A549 (cell line): ENCODE measurements around the gene PRRX2. TPM values are rescaled to one million over a fixed set of nuclear protein-coding genes. Genes with fewer than 3 reads are reported as not detected.

ENCODE experiments used
- ATAC-seq, 2 experiments: fragments of 200-7000 bp in 1 of 2; fragments of >200 bp in 1 of 2; cut with Nextera tagmentation in 1 of 2; cut with Tn5 transposase in 1 of 2; 3 replicates each; pipeline versions ENCODE4 v1.8.0 to v1.9.1; 2018 to 2020; ENCODE audit warnings: mild to moderate bottlenecking in 1 of 2, moderate library complexity in 1 of 2
- CTCF ChIA-PET: fragments of 300-600 bp; sonication (Branson Sonifier 250); formaldehyde crosslinking; extraction: SDS; loops from one replicate; lab custom pipeline; 2021; ENCODE audit warnings: antibody characterized with exemption, inconsistent platforms; lab: Yijun Ruan, JAX
- POLR2A ChIA-PET: fragments of 350-600 bp; formaldehyde crosslinking; extraction: SDS; loops from one replicate; lab custom pipeline; 2021; ENCODE audit warnings: antibody characterized with exemption, inconsistent platforms; lab: Yijun Ruan, JAX
- DNase-seq, 2 experiments: peaks; one replicate each; pipeline versions ENCODE4 v3.0.0 to v3.0.0-alpha.2; 2011 to 2016; ENCODE audit warnings: low read depth in 1 of 2, low spot score in 1 of 2
- FAIRE-seq: peaks from 2 replicates; lab custom pipeline; 2011; peaks lifted over from hg19 to GRCh38; lab: Jason Lieb, UNC
- H3K27ac ChIP-seq, 2 experiments: fragments of >200 bp; sonication (Bioruptor Twin); formaldehyde crosslinking; 3 replicates each; pipeline ENCODE4 v1.5.1; 2016 to 2017
- H3K4me1 ChIP-seq: fragments of >200 bp; sonication (Bioruptor Twin); formaldehyde crosslinking; 3 replicates; pipeline ENCODE4 v1.6.1; 2016
- H3K4me2 ChIP-seq: fragments of >200 bp; sonication (Bioruptor Twin); formaldehyde crosslinking; 3 replicates; pipeline ENCODE4 v1.6.1; 2016
- H3K4me3 ChIP-seq: fragments of >200 bp; sonication (Bioruptor Twin); formaldehyde crosslinking; 3 replicates; pipeline ENCODE4 v1.5.1; 2016
- H3K9me3 ChIP-seq: fragments of >200 bp; sonication (Bioruptor Twin); formaldehyde crosslinking; 3 replicates; pipeline ENCODE4 v1.6.1; 2016
- E2F6 ChIP-seq: IDR thresholded peaks from 2 replicates; pipeline ENCODE4 v1.6.1; 2012; ENCODE audit warnings: low read depth, borderline replicate concordance
- EHF ChIP-seq: fragments of 250-450 bp; sonication (Bioruptor Pico); IDR thresholded peaks from 2 replicates; pipeline ENCODE4 v1.5.0; 2020; ENCODE audit warnings: mild to moderate bottlenecking
- EHMT2 ChIP-seq: fragments of 200-600 bp; sonication (generic); IDR thresholded peaks from 2 replicates; pipeline ENCODE4 v1.6.1; 2016; ENCODE audit warnings: antibody characterized with exemption, low read depth, mild to moderate bottlenecking, moderate library complexity
- EP300 ChIP-seq, 2 experiments: fragments of >200 bp; sonication (Bioruptor Twin); formaldehyde crosslinking; IDR thresholded peaks; 2 replicates in 1 of 2; 3 replicates in 1 of 2; pipeline ENCODE4 v1.6.1; 2016 to 2017
- FOSB ChIP-seq: fragments of 250-450 bp; sonication (Bioruptor Pico); IDR thresholded peaks from 2 replicates; pipeline ENCODE4 v1.5.0; 2020; ENCODE audit warnings: mild to moderate bottlenecking, moderate library complexity
- FOSL2 ChIP-seq, 2 experiments: fragments of 450-650 bp in 1 of 2; fragments of >200 bp in 1 of 2; sonication (Bioruptor Twin) in 1 of 2; formaldehyde crosslinking; IDR thresholded peaks; 2 replicates each; pipeline versions ENCODE4 v1.5.0 to v1.6.1; 2016 to 2020; ENCODE audit warnings: mild to moderate bottlenecking in 1 of 2, moderate library complexity in 1 of 2
- HDAC2 ChIP-seq: fragments of 200-600 bp; sonication (generic); IDR thresholded peaks from 2 replicates; pipeline ENCODE4 v1.6.1; 2016
- HEYL ChIP-seq: fragments of 250-450 bp; sonication (Bioruptor Pico); IDR thresholded peaks from 2 replicates; pipeline ENCODE4 v1.8.0; 2021; ENCODE audit warnings: mild to moderate bottlenecking, moderate library complexity
- HOXB5 ChIP-seq: fragments of 250-450 bp; sonication (Bioruptor Pico); IDR thresholded peaks from 2 replicates; pipeline ENCODE4 v1.5.0; 2020; ENCODE audit warnings: mild to moderate bottlenecking, moderate library complexity
- JUN ChIP-seq, 2 experiments: fragments of >200 bp; sonication (Bioruptor Twin); formaldehyde crosslinking; IDR thresholded peaks; 2 replicates in 1 of 2; 3 replicates in 1 of 2; pipeline ENCODE4 v1.6.1; 2016 to 2017
- KDM1A ChIP-seq: fragments of 200-600 bp; sonication (generic); IDR thresholded peaks from 2 replicates; pipeline ENCODE4 v1.6.1; 2016; ENCODE audit warnings: low read depth, mild to moderate bottlenecking
- MYC ChIP-seq: IDR thresholded peaks from 2 replicates; pipeline ENCODE4 v1.6.1; 2012; ENCODE audit warnings: mild to moderate bottlenecking, inconsistent platforms, low read length, improper control_type of control experiment, borderline replicate concordance
- POLR2A ChIP-seq: IDR thresholded peaks from 2 replicates; pipeline ENCODE4 v1.6.1; 2012; ENCODE audit warnings: mild to moderate bottlenecking, low read length
- RAD21 ChIP-seq, 2 experiments: fragments of >200 bp in 1 of 2; sonication (Bioruptor Twin) in 1 of 2; formaldehyde crosslinking in 1 of 2; IDR thresholded peaks in 1 of 2; conservative IDR thresholded peaks in 1 of 2; 2 replicates in 1 of 2; 3 replicates in 1 of 2; pipeline ENCODE4 v1.6.1; 2012 to 2018; ENCODE audit warnings: inconsistent platforms in 1 of 2
- RNF2 ChIP-seq: fragments of 200-600 bp; sonication (generic); IDR thresholded peaks from 2 replicates; pipeline ENCODE4 v1.6.1; 2016; ENCODE audit warnings: low read depth, mild to moderate bottlenecking, antibody characterized with exemption, moderate library complexity, borderline replicate concordance
- SMC3 ChIP-seq: fragments of >200 bp; sonication (Bioruptor Twin); formaldehyde crosslinking; IDR thresholded peaks from 3 replicates; pipeline ENCODE4 v1.6.1; 2018; ENCODE audit warnings: inconsistent platforms
- USF2 ChIP-seq: fragments of 450-650 bp; IDR thresholded peaks from 2 replicates; pipeline ENCODE4 v1.6.1; 2014; ENCODE audit warnings: antibody characterized with exemption
- ZC3H11A ChIP-seq: fragments of 450-650 bp; IDR thresholded peaks from 2 replicates; pipeline ENCODE4 v1.6.1; 2014; ENCODE audit warnings: antibody characterized with exemption, mild to moderate bottlenecking
- ZNF302 ChIP-seq: fragments of 250-450 bp; sonication (Bioruptor Pico); IDR thresholded peaks from 2 replicates; pipeline ENCODE4 v1.9.0; 2021; ENCODE audit warnings: inconsistent platforms, mild to moderate bottlenecking, moderate library complexity
- WGBS: methylation state at CpG from one replicate; pipeline ENCODE4 v1.1.6; 2017; ENCODE audit errors: missing lambda C conversion rate; 5-methylcytosine and 5-hydroxymethylcytosine counted together
- polyA plus RNA-seq, 4 experiments: library from polyadenylated mRNA; depleted of rRNA in 3 of 4; stranded (reverse); fragments of >200 nt; fragmentation: RNase III in 1 of 4; extraction: RNeasy Plus Mini Kit Qiagen cat#74134 plus additional on column Dnase treatment in 1 of 4; gene quantifications; 2 replicates in 3 of 4; 3 replicates in 1 of 4; pipeline ENCODE4 v1.2.3, GENCODE V29; 2011 to 2017

Gene PRRX2
- polyA plus RNA-seq, 2 of the 4 experiments (the other 2 are of a cell fraction) = 0.90 to 2.7 TPM

- WGBS = 77% methylated on average over 24 of the region's 26 CpGs
- ATAC-seq (no peak), DNase-seq (no peak), FAIRE-seq (no peak)
- ChIA-PET POLR2A (no interaction called here), CTCF (interaction anchor here (0.7 to 7.8 kb wide), 13 partner anchors 9 to 73 kb away, joined by 3 to 61 read pairs (median 4); partner anchors contain the start of gene ASB6)
- H3K9me3 ChIP-seq = no peaks in the 10 kb centered on the region
- H3K4me3 ChIP-seq = no peak overlapping the region
- no peak overlapping the region for H3K27ac ChIP-seq
- H3K4me2 ChIP-seq = no peak overlapping the region
- H3K4me1 ChIP-seq = no peaks in the 10 kb centered on the region
- TF ChIP-seq POLR2A (no peak), JUN (IDR thresholded peaks at IDR 0.05) (no peak)
These were observed 47.4 kb downstream of the PRRX2 start for GRCh38 chr9:129712634-129713401.

GRCh38 chr9:129713402-129713679, 47.9 kb downstream of the PRRX2 start:
- DNase-seq = no peak
- TF ChIP-seq JUN (IDR thresholded peaks at IDR 0.05) = no peak
- TF ChIP-seq EHF = no peak
- TF ChIP-seq SMC3 = no peak
- no peak for TF ChIP-seq HOXB5
- no peak for TF ChIP-seq EHMT2
- TF ChIP-seq, all 56 proteins: peak for 0
- Histone ChIP-seq H3K4me3 (no peak overlapping the region), H3K4me2 (no peak overlapping the region), H3K27ac (no peak overlapping the region), H3K4me1 (no peaks in the 10 kb centered on the region), H3K9me3 (no peaks in the 10 kb centered on the region)
- ChIA-PET CTCF (interaction anchor here (0.7 to 7.8 kb wide), 12 partner anchors 8 to 546 kb away, joined by 3 to 61 read pairs (median 4); partner anchors contain the start of gene ASB6), POLR2A (no interaction called here)
- FAIRE-seq (no peak), ATAC-seq (no peak)
- WGBS = 91% methylated on average over 10 of the region's 10 CpGs

GRCh38 chr9:129714511-129715061, 49.1 kb downstream of the PRRX2 start:
- FAIRE-seq = no peak
- no peak for DNase-seq
- Histone ChIP-seq H3K4me2 (no peak overlapping the region), H3K4me3 (no peak overlapping the region), H3K9me3 (no peaks in the 10 kb centered on the region), H3K4me1 (no peaks in the 10 kb centered on the region), H3K27ac (no peak overlapping the region)
- ChIA-PET POLR2A (no interaction called here), CTCF (interaction anchor here (1.1 to 7.8 kb wide), 8 partner anchors 12 to 73 kb away, joined by 4 to 61 read pairs (median 4); partner anchors contain the start of gene ASB6)
- TF ChIP-seq USF2 = no peak
- no peak for TF ChIP-seq MYC
- TF ChIP-seq HDAC2 = no peak
- no peak for TF ChIP-seq FOSL2 (IDR thresholded peaks at IDR 0.05)
- no peak for TF ChIP-seq FOSL2 (CRISPR knock-in tag; IDR thresholded peaks at IDR 0.05)
- no peak for TF ChIP-seq ZNF302 (CRISPR knock-in tag)
- no peak for TF ChIP-seq FOSB
- TF ChIP-seq KDM1A = no peak
- no peak for TF ChIP-seq E2F6
- TF ChIP-seq HEYL (CRISPR knock-in tag) = no peak
- TF ChIP-seq RNF2 = no peak
- no peak for TF ChIP-seq RAD21 (conservative IDR thresholded peaks at IDR 0.05 in 1 of 2, IDR thresholded peaks at IDR 0.05 in 1 of 2)
- TF ChIP-seq ZC3H11A = no peak
- 90% methylated on average over 13 of the region's 15 CpGs for WGBS
- no peak for ATAC-seq

GRCh38 chr9:129716091-129716490, 50.6 kb downstream of the PRRX2 start:
- ATAC-seq = no peak
- CTCF ChIA-PET = interaction anchor here (1.2 to 7.8 kb wide), 6 partner anchors 11 to 74 kb away, joined by 3 to 61 read pairs (median 6); no protein-coding TSS in a partner anchor

More at GRCh38 chr9:129716091-129716490, 50.6 kb downstream of the PRRX2 start:
- 78% methylated on average over 5 of the region's 5 CpGs for WGBS
- POLR2A ChIA-PET = no interaction called here
- TF ChIP-seq RNF2 (no peak), EP300 (IDR thresholded peaks at IDR 0.05) (no peak)
- Histone ChIP-seq H3K9me3 (no peaks in the 10 kb centered on the region), H3K27ac (no peak overlapping the region), H3K4me2 (no peak overlapping the region), H3K4me3 (no peak overlapping the region), H3K4me1 (no peaks in the 10 kb centered on the region)
- DNase-seq (no peak), FAIRE-seq (no peak)
